GM08714 (cell line): ENCODE results near the gene KCTD16.

Experiments
- H3K4me3 ChIP-seq: fragments of 200-500 bp; sonication (Bioruptor generic); 2 replicates; pipeline ENCODE4 v1.5.1; 2014; ENCODE audit warnings: mild to moderate bottlenecking, low read length, inconsistent platforms
- ZNF274 ChIP-seq: IDR thresholded peaks from 2 replicates; pipeline ENCODE4 v1.6.1; 2012; ENCODE audit warnings: mild to moderate bottlenecking, low read depth, low read length

Gene KCTD16

DNA sequence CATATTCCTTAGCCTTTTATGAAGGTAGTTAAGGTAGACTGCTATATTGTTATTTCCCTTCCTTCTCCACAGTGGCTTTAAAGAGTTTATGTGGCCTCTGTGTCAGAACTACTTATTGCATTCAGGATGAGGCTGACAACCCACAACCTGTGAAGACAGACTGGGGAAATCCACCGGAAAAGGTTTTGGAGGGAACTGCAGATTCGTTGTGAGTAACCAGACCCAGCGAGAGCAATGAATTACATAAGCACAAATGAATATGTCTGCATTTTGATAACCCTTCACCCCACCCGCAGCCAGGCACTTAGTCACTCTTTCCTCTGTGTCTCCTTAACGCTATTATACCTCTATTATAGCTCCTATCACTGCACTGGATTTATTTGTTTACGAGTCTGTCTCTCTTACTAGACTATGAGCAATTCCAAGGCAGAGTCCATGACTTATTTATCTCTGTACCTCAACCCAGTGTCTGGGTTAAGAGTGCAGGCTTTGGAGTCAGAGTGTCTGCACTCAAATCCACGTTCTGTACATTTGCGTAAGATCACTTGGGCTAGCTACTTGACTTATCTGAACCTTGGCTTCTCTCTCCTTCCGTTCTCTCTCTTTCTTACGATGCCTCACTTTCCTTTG lies 19.2 kb downstream of the KCTD16 start:
- no peak for TF ChIP-seq ZNF274
- H3K4me3 ChIP-seq: no peak overlapping the region; the same call in 1 of the 2 replicates

DNA sequence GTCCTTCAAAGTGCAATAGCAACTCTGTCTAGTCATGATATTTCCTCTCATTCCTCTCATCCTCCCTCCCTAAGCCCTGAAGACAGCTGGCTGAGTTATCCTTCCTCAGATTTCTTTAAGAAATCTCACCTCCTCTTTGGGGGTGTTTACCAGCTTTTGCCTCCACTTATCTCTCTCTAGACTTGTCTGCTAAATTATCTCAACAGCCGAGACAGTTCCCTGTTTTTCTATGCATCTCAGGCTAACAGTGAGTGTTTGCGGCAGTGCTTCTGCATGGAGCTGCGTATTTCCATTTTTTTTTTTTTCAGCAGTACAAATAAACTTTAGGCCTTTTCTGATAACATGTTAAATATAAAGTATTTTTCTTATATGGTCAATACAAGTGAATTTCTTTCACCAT lies 20.9 kb downstream of the KCTD16 start:
- H3K4me3 ChIP-seq: no peak overlapping the region; the same call in 1 of the 2 replicates
- TF ChIP-seq ZNF274: no peak

DNA sequence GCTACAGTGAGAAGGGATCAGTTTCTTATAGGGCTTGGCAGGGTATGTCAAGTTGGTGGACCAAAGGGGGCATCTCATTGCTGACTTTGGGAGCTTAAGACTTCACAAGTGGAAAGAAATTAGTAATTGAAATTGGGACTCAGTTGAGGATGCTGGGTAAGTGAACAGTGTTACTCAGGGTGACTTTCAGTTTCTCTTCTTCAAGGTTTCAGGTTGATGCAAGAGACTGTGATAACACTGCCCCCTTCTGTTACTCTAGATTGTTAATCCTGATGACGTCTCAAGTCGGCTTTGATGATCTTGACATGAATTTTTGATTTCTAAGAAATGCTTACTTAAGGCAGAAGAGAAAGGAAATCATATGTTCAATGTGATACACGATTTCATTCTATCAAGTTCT lies 21.3 kb downstream of the KCTD16 start:
- no peak for TF ChIP-seq ZNF274
- H3K4me3 ChIP-seq: no peak overlapping the region

DNA sequence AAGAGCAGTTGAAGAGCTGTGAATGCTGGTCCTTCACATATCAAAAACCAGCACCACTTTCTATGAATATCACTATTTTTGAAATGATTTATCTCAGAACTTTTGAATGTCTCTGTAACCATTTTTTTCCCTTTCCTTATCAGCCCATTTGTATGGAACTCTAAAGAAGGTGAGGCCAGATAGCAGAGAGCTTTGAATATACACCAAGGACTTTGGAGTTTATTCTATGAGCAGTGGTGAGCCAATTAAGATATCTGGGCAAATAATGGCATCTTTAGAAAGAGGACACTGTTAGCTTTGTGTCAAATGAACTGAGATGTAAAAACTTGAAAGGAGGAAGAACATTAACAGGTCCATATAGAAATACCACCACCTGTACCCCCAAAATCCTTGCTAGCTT lies 22.0 kb downstream of the KCTD16 start:
- H3K4me3 ChIP-seq: no peak overlapping the region
- TF ChIP-seq ZNF274: no peak

DNA sequence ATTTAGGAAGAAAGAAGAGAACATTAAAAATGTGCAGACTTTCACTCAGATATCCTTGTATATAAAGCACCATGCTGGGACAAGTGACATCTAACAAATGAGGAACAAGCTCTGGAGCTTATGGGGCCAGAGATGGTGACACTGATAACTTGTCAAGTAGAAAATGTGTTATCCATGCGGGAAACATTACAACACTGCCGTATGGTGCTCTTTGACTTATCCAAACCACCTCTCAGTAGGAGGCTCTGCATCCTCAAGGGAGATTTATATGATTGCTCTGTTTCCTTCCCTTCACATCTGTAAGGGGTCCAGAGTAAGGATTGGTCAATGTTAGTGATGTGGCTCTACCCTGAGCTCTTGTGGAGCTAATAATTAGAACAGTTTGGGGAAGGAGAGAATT lies 23.5 kb downstream of the KCTD16 start:
- no peak for TF ChIP-seq ZNF274

DNA sequence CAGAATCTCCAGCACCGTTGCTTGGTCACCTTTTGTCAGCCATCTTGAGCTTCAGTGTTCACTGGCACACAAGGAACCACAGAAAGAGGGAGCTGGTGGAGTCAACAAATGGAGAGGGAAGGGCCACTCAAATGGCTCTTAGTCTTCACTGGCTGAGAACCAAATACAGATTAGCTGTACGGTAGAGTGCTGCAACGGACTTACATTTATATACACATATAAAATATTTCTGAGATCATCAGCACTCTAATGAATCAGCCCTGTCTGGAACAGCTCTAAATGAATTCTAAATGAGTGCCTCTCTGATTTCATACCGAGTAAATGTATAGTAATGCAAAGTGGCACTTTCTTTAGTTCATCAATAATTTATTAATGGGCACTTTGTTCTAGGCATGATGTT lies 24.8 kb downstream of the KCTD16 start:
- no peak for TF ChIP-seq ZNF274

More for the DNA sequence above, 23.5 kb downstream of the KCTD16 start:
- no peak overlapping the region for H3K4me3 ChIP-seq

DNA sequence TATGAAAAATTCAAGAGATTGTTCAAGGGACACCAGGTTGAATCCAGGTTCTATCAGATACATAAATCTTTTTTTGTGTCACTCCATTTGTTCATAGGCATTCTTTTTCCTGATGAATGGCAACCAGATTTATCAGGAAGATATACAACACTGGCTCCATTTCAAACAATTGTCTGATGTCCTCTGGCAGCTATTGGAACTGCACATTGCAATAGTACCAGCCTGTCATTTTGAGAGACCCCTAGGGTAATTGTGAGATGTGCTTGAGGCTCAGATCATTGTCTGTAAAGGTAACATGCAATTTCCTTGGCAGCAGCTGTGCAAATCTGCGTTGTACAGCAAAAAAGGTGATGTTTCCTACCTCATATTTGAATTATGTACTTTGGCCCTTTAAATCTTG lies 25.9 kb downstream of the KCTD16 start:
- H3K4me3 ChIP-seq: no peak overlapping the region
- no peak for TF ChIP-seq ZNF274

More for the DNA sequence above, 24.8 kb downstream of the KCTD16 start:
- no peak overlapping the region for H3K4me3 ChIP-seq

DNA sequence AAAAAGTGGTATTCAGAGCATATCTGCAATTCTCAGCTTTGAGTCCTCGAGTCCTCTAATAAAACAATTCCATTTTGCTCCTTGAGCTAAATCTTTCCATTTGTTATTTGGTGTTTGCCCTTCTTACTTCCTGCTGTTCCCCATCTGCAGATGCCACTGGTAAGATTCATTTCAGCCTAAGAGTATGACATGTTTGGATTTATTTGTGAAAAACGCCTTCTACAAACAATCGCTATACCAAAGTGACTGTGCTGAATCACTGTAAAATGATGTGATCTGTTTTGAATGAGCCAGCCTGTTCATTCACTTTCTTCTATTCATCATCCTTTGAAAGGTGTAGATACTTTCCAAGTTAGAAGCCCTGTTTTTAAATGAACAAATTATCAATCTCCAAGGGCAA lies 27.7 kb downstream of the KCTD16 start:
- no peak for TF ChIP-seq ZNF274
- H3K4me3 ChIP-seq: no peak overlapping the region

DNA sequence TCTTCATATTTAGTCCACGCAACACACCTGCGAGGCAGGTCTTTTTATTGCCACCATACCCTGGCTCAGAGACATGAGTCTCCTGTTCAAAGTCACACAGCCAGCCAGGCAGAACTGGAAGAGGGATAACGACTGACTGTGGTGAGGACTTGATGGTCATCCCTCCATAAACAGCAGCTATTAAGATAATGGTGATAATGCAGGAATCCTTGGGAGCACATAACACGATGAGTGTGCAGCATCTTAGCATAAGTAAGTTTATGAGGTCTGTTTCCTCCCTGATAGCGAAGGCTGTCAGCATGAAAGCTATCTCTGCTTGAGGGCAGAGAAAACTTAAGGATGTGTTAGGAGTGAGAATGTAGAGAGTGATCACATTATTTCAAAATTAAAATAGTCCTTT lies 30.9 kb downstream of the KCTD16 start:
- H3K4me3 ChIP-seq: no peak overlapping the region
- no peak for TF ChIP-seq ZNF274

DNA sequence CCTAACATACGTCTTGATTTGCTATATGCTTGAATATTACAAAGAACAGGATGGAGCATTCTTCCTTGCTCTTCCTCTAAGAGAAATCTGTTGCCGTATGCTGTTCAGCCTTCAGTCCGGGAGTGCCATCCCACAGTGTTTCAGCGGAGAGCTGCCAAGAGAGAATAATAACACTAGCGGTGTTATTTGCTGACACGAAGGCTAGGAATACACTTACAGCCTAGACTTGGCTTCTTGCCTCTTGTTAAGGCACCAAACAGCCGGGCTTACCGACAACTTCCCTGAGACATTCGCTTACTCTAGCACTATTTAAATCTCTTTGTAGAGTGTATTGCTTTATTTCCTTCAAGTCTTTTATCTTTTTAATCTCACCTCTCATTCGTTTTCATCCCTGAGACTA lies 31.4 kb downstream of the KCTD16 start:
- TF ChIP-seq ZNF274: no peak
- H3K4me3 ChIP-seq: no peak overlapping the region

DNA sequence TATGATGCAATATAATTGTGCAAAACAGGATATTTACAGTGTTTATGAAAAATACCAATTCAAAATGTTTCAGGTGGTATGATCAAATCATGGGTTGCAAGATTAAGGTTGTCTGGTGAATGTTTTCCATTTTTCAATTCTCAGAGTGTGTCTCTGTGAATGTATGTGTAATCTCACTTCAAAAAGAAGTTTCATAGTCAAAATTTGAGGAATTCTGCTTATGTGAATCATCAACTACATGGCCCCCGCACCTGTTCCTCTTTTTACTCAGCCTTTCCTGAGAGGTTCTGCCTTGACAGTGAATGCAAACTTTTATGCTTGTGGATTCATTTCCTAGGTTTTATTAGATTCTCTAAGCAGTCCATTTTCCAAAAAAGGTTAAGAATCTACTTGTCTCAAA lies 32.1 kb downstream of the KCTD16 start:
- no peak overlapping the region for H3K4me3 ChIP-seq
- no peak for TF ChIP-seq ZNF274

DNA sequence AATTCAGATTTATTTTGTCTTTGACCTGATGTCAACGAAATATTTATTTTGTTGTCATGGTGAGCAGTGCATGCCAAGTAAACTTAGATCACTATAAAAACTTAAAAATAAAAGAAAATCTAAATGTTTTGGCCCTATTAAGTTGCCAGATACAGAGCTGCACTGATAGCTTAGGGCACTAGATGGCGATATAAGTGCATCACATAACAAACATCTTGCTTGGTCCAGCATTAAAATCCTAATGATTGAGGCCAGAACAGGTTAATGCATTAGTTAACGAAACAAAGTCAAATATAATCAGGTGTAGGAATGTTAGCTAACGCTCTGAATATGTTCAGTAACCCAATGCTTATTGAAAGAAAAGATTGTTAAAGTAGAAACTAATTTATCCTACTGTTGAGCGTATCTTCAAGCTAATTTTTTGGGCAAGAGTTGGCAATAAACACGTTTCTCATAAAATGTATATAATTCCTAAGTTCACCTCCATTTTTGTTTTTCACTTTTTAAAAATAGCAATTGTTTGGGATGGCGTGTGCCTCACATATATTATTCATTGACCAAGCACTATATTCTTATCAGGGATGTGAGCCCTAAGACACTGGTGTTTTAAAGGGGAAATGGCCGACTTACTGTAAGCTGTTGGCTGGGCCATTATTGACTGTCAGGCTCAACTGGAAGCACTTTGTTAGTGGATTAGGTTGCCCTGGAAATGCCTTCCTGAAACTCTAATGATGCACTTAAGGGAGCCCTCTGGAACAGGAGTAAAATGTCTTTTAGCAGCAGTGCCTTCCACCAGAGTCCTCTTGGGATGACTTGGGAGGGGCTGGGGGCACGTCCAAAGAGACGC lies 33.3 kb downstream of the KCTD16 start:
- TF ChIP-seq ZNF274: no peak

DNA sequence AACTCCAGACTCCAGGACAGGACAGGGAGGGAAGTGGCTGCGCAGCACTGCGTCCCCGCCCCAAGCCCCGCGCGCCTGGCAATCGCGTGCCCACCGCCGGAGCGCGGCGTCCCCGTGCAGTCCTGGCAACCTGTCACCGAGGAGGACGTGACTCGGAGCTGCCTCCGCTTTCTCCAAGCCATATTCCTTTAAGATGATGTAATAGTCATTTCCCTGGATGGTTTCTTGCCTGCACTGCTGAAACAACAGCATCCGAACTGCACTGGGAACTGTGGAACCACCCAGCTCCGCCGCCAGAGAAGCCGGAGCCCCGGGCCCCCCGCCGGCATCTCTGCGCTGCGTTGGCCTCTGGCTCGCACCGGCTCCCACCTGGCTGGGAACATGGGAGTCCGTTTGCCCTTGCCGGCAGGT lies 34.5 kb downstream of the KCTD16 start:
- no peak for TF ChIP-seq ZNF274
- H3K4me3 ChIP-seq: no peak overlapping the region

More for the DNA sequence above, 33.3 kb downstream of the KCTD16 start:
- no peak overlapping the region for H3K4me3 ChIP-seq

DNA sequence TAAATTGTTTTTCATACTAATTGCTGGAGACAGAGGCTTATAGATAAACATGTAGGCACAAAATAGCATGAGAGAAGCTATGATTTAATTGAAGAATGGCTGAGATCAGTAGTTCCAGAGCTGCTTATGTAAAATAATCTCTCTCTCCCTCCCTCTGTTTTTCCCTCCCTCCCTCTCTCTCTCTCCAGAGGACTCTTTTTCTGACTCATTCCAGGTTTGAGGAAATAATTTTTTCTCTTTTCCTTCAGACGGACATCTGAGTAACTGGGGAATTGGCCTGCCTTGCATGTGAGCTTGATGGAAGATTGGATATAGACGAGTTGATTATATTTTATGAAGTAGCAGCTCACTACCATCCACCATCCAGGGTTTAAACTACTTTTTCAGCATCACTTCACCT lies 35.5 kb downstream of the KCTD16 start:
- no peak for TF ChIP-seq ZNF274

DNA sequence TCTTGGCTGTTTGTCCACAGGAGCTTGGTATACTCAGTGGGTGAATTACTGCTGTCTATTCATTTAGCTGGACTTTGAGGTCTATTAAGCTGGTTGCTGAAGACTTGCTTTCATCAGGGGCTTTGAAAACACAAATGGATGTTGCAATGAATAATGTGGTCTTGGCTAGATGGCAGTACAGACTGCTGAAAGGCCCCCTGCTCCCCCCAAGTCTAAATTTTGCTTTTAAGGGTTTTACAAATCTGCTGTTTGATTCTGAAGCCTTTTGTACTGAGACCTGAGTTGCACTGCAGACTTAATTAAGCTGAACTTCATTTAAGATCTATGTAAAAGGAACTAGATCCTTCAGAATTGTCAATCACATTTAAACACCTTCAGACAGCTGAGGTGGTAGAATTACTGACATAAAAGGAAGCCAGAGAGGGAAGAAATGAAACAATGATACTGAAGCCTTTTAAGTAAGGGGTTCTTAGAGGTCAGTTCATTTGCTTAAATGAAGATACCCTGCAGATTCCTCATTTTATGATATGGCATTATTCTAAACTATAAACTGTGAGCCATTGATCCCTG lies 37.3 kb downstream of the KCTD16 start:
- H3K4me3 ChIP-seq: no peak overlapping the region
- no peak for TF ChIP-seq ZNF274

More for the DNA sequence above, 35.5 kb downstream of the KCTD16 start:
- H3K4me3 ChIP-seq: no peak overlapping the region
